ENCODE measurements around the gene INPP5A.

DNA sequence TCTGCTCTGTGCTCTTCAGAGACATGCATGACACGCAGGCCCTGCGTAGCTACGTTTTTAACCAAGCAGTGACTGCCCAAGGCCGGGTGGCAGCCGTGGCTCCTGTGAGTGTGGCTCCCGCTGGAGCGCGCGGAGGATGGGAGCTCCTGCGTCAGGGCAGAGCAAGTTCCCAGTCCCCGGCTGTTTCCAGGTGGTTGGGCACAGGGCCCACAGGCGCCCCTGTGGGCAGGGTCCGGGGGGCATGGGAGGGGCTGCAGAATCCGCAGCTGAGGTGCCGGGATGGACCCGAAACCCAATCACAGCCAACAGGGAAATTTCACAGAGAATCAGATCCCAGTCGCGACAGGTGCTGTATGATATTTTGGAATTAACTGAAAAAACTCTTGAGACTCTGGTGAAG lies 238.6 kb downstream of the INPP5A start:
- TF ChIP-seq, protein P1, sequence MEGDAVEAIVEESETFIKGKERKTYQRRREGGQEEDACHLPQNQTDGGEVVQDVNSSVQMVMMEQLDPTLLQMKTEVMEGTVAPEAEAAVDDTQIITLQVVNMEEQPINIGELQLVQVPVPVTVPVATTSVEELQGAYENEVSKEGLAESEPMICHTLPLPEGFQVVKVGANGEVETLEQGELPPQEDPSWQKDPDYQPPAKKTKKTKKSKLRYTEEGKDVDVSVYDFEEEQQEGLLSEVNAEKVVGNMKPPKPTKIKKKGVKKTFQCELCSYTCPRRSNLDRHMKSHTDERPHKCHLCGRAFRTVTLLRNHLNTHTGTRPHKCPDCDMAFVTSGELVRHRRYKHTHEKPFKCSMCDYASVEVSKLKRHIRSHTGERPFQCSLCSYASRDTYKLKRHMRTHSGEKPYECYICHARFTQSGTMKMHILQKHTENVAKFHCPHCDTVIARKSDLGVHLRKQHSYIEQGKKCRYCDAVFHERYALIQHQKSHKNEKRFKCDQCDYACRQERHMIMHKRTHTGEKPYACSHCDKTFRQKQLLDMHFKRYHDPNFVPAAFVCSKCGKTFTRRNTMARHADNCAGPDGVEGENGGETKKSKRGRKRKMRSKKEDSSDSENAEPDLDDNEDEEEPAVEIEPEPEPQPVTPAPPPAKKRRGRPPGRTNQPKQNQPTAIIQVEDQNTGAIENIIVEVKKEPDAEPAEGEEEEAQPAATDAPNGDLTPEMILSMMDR (IDR thresholded peaks at IDR 0.05) = no peak
- TF ChIP-seq POLR2A (IDR thresholded peaks at IDR 0.05) = no peak

Data from sigmoid colon (tissue), 3 donors.